Measurements from ENCODE around the gene ALLC.

- TF ChIP-seq CTCF (IDR thresholded peaks at IDR 0.05 in 8 of 11, conservative IDR thresholded peaks at IDR 0.05 in 3 of 11) (no peak), POLR2A (IDR thresholded peaks at IDR 0.05) (no peak)
Observed at GRCh38 chr2:3704692-3705091, 46.7 kb downstream of the ALLC start.
